Measurements from ENCODE around the gene CCNO.

- TF ChIP-seq SUZ12 (IDR thresholded peaks at IDR 0.05; ENCODE audit: extremely low read depth, insufficient read depth, insufficient read length) (no peak), ZNF274 (IDR thresholded peaks at IDR 0.05; ENCODE audit: low read depth, low read length) (no peak)
These were observed 42.2 kb downstream of the CCNO start for GRCh38 chr5:55191165-55191564.
